Brain pericyte (primary cell): Measurements from ENCODE around the gene C1orf116.

Source experiments
- DNase-seq: peaks from one replicate; pipeline ENCODE4 v3.0.0-alpha.2; 2012; ENCODE audit warnings: low read depth, low spot score

The C1orf116 gene

GRCh38 chr1:207000651-207001291 lies 31.8 kb downstream of the C1orf116 start:
- DNase-seq = no peak

- DNase-seq = no peak
Observed at GRCh38 chr1:206998816-206999215, 33.7 kb downstream of the C1orf116 start.

GRCh38 chr1:206992790-206993189 lies 39.8 kb downstream of the C1orf116 start:
- no peak for DNase-seq

- no peak for DNase-seq
Observed at GRCh38 chr1:206987873-206988272, 44.7 kb downstream of the C1orf116 start.

GRCh38 chr1:206986885-206987284 lies 45.7 kb downstream of the C1orf116 start:
- DNase-seq = no peak

- DNase-seq = no peak
Observed at GRCh38 chr1:206986402-206986801, 46.2 kb downstream of the C1orf116 start.

- no peak for DNase-seq
Observed at GRCh38 chr1:206985162-206985749, 47.3 kb downstream of the C1orf116 start.

GRCh38 chr1:206982216-206982615 lies 50.3 kb downstream of the C1orf116 start:
- no peak for DNase-seq

- DNase-seq = no peak
Observed at GRCh38 chr1:206979379-206980043, 53.0 kb downstream of the C1orf116 start.

GRCh38 chr1:206978259-206978658 lies 54.3 kb downstream of the C1orf116 start:
- no peak for DNase-seq

- no peak for DNase-seq
Observed at GRCh38 chr1:206975306-206975705, 57.2 kb downstream of the C1orf116 start.

GRCh38 chr1:206974140-206974539 lies 58.4 kb downstream of the C1orf116 start:
- DNase-seq = no peak

GRCh38 chr1:206972728-206973127 lies 59.8 kb downstream of the C1orf116 start:
- DNase-seq = no peak

- no peak for DNase-seq
Observed at GRCh38 chr1:206971029-206971655, 61.4 kb downstream of the C1orf116 start.

- DNase-seq = no peak
Observed at GRCh38 chr1:206970446-206970845, 62.1 kb downstream of the C1orf116 start, which contains the start of gene FCAMR. Gene FCAMR, minus strand, starts transcription at chr1:206970460. Its CDS starts 335 bp downstream, at chr1:206970125.

- no peak for DNase-seq
Observed at GRCh38 chr1:206969090-206969489, 63.5 kb downstream of the C1orf116 start.
